NB4 (cell line): Measurements from ENCODE around the gene DRAXIN.

Experiments used
- DNase-seq: peaks from one replicate; pipeline ENCODE4 v3.0.0; 2010; ENCODE audit warnings: low read depth
- H3K4me3 ChIP-seq: one replicate; pipeline ENCODE4 v1.5.1; 2011; ENCODE audit warnings: mild to moderate bottlenecking, low read depth, low read length, moderate library complexity
- CTCF ChIP-seq: IDR thresholded peaks from one replicate; pipeline ENCODE4 v1.5.1; 2012; ENCODE audit warnings: low read depth, low read length
- MYC ChIP-seq: IDR thresholded peaks from 2 replicates; pipeline ENCODE4 v1.6.1; 2011; ENCODE audit warnings: low read depth, low read length
- POLR2A ChIP-seq: IDR thresholded peaks from 2 replicates; pipeline ENCODE4 v1.6.1; 2011; ENCODE audit warnings: mild to moderate bottlenecking; ENCODE audit not compliant: insufficient read length; ENCODE audit errors: extremely low read depth
- TF ChIP-seq, protein P1 (sequence below): IDR thresholded peaks from 2 replicates; pipeline ENCODE4 v1.6.1; 2011; ENCODE audit warnings: low read depth, low read length

Gene DRAXIN

DNA sequence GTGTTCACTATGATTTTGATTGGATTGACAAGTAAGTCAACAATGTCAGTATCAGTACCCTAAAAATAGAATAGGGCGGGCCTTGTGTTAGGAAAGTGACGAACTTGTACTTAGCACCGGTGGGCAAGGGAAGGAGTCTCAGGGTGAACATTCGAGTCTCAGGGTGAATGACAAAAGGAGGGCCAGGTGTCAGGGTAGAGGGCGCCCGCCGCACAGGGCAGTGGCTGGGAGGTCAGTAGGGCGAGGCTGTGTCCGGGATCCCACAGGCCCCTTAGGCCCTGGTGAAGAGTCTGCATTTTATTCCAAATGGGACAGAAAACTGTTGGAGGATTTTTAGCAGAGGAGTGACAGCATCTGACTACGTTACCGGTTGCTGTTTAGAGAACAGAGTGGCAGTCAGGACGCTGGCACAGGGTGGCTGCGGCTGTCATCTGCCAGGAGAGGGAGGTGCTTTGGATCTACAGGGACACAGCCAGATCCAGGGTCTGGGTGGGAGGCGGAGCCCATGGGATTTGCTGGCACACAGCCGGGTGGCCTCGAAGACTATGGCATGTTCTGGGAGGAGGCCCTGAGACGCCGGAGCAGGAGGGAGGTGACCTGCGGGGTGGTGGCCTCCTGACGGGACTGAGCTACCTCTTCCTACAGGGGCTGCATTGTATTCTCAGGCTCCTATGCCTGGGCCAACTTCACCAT lies 55.4 kb downstream of the DRAXIN start:
- no peak for DNase-seq
- no peak for TF ChIP-seq CTCF
- TF ChIP-seq, protein P1, sequence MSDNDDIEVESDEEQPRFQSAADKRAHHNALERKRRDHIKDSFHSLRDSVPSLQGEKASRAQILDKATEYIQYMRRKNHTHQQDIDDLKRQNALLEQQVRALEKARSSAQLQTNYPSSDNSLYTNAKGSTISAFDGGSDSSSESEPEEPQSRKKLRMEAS: no peak
- H3K4me3 ChIP-seq: no peak overlapping the region

DNA sequence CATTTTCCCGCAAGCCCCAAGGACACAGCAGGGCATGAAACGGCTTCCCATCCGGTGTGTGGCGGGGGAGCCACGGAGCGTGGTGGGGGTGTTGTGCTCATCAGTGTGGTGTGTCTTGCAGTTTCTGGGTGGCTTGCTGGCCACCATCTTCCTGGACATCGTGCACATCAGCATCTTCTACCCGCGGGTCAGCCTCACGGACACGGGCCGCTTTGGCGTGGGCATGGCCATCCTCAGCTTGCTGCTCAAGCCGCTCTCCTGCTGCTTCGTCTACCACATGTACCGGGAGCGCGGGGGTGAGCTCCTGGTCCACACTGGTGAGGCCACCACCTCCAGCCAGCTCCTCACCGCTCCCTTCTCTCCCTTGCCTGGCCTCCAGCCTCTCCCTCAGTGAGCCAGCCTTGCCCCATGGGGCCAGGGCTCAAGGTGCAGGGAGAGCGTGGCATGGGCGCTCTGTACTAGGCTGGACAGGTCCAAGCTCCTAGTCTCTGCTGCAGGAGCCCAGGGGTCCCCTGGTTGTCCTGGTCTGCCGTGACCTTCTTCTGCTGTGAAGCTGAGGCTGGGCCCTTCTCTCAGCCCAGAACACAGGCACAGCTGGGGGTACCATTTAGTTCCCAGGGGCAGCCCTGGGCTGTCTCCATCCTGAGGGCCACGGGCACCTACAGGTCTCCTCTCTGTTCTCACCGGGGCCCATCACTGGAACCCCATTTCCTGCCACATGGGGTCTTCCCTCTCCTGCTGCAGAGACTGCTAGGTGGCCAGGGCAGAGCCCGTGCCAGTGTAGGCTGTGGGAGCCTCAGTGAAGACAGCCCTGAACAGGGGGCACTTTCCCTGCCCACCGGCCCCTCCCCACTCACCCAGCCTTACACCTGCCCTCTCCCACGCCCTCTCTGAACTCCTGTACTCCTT lies 57.0 kb downstream of the DRAXIN start:
- TF ChIP-seq CTCF (no peak), MYC (no peak), POLR2A (no peak)
- TF ChIP-seq, protein P1: no peak
- DNase-seq: no peak
- no peak overlapping the region for H3K4me3 ChIP-seq

DNA sequence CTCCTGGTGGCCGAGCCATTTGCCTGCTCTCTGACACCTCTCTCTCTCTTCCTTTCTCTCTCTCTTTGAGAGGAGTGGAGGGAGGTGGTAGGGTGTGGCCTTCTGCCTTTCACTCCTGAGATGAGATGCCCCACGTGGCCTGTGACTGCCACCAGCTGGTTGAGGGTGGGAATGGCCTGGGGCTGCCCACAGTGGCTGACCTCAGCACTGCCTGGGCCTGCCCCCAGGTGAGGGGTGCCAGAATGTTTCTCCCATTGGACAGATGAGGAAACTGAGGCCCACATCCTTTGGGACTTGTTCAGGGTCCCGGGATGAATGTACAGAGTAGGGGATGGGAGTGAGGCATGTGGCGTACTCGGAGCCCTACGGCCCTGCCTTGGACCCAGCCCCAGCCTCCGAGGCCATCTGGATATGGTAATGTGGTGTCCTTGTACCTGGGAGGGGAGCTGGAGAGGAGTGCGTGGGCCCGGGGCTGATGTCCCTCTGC lies 57.7 kb downstream of the DRAXIN start:
- no peak overlapping the region for H3K4me3 ChIP-seq
- peak; percentile 80 for DNase-seq
- TF ChIP-seq, protein P1: peak; percentile 89
- peak; percentile 69; the same call in 1 of the 2 replicates for TF ChIP-seq MYC
- peak; percentile 71 for TF ChIP-seq CTCF
- TF ChIP-seq POLR2A: no peak

DNA sequence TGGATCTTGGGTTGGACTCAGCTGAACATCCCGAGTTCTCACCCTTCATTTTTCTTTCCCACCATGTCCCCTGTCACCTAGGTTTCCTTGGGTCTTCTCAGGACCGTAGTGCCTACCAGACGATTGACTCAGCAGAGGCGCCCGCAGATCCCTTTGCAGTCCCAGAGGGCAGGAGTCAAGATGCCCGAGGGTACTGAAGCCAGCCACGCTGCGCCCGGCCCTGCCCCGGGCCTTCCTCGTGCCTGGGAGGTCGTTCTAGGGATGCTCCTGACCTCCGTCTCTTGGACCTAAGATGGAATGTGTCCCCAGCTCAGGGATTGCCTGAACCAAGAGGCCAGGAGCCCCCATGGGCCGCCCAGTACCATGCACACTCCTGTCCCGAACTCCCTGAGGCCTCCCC lies 58.5 kb downstream of the DRAXIN start:
- no peak for DNase-seq
- H3K4me3 ChIP-seq: no peak overlapping the region
- TF ChIP-seq, protein P1: no peak
- TF ChIP-seq POLR2A (no peak), MYC (no peak), CTCF (no peak)

DNA sequence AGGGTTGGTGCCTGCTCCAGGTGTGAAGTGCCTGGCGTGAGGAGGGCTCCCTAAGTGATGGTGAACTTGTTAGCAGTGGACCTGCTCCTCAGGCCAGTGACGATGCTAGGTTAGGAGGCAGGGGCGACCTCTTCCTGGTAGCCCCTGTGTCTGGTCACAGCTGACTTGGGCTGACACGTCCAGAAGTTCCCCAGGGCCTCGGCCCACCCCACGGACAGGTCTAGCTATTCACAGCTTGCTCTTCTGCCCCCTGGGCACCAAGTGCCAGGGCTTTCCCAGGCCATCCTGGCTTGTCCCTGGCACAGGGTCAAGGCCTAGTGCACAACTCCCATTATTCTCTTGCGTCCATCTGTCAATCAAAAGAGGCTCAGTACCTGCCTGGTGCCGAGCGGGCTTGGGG lies 59.6 kb downstream of the DRAXIN start:
- no peak overlapping the region for H3K4me3 ChIP-seq
- TF ChIP-seq POLR2A: no peak
- TF ChIP-seq, protein P1: no peak
- TF ChIP-seq MYC: no peak
- no peak for TF ChIP-seq CTCF
- no peak for DNase-seq
